ENCODE measurements around the gene C10orf105.

C10orf105 gene

DNA sequence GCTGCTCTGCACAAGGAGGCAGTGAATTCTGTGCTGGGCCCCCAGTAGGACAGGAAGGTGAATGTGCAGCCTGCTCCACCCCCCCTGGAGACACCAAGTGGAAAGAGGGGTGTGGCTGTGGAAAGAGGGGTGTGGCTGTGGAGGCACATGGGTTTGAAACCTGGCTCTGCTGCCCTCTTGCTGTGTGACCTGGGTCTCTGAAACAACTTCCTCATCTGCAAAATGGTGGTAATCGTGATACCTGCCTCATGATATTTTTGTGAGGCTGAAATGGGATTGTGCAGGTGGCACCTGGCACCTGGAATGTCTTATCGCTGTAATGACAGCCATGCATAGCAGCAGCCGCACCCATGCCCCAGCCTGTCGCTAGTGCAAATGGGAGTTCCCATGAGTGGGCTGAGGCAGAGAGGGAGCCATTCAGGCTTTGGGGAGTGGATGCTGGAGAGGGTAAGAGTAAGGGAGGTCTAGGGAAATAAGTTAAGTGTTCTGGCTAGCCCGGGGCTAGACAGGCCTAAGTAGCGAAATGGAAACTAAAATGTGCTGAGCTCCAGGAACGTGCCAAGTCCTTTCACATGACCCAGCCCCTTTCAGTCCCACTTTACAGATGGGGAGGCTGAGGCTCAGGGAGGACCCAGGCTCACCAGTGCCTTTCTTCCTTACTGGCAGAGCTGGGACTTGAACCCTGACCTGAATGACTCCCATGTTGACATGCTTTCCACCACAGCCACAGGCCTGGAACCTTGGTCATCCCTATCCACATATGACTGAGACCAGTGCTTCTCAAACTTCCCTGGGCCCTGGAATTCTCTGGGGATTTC, 35.0 kb downstream of the C10orf105 start:
- no peak for DNase-seq (ENCODE audit: insufficient read length, low spot score)
- FAIRE-seq, result no peak

DNA sequence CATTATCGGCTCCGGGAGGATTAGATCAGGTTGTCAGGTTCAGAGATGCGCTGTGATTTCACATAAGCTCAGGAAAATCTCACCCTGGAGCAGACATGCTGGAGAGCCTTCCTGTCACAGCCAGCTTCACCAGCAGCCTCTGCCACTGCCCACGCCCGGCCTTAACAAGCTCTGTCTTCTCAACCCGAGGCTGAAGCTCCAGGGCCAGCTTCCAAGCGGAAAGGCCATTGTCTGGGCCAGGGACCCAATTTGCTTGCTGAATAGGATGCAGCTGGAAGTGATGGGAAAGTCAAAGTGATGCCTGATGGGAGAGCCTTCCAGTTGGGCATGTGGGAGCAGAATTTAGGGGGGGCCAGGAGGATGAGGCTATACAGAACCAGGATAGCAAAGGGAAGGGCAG, 36.3 kb downstream of the C10orf105 start:
- FAIRE-seq, result no peak
- no peak for DNase-seq (ENCODE audit: insufficient read length, low spot score)

DNA sequence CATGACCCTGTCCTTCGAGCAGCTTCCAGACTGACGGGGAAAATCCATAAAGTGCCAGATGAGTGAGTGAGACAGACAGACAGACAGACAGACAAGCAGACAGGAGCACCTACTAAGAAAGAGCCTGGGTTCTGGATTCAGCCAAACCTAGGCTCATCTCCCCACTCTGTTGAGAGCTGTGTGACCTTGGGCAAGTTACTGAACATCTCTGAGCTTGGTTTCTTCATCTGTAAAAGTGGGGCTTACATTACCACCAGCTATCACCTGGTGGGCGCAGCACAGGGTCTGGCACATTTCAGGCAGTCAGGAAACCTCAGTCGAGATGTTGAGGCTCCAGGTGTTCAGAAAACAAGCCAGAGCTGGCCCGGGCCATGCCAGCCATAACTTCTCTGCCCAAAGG, 37.6 kb downstream of the C10orf105 start:
- no peak for DNase-seq (ENCODE audit: insufficient read length, low spot score)
- no peak for FAIRE-seq

DNA sequence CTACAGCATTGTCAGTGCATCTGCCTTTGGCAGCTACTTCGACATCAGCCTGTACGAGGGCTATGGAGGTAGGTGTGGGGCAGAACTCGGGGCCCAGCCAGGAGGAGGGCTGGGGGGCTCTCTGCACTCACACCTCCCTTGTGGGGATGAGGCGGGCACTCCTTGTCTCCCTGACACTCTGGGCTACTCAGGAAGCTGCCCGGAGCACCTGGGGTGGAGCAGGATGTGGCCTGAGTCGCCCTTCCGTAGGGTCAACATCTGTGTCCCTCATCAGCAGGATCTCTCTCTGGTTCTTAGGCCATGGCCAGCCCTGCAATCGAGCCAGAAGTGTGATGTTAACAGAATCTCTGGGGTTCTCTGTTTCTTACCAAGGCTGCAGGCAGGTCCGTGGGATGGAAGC, 40.2 kb downstream of the C10orf105 start:
- FAIRE-seq (no peak), DNase-seq (ENCODE audit: insufficient read length, low spot score) (no peak)

DNA sequence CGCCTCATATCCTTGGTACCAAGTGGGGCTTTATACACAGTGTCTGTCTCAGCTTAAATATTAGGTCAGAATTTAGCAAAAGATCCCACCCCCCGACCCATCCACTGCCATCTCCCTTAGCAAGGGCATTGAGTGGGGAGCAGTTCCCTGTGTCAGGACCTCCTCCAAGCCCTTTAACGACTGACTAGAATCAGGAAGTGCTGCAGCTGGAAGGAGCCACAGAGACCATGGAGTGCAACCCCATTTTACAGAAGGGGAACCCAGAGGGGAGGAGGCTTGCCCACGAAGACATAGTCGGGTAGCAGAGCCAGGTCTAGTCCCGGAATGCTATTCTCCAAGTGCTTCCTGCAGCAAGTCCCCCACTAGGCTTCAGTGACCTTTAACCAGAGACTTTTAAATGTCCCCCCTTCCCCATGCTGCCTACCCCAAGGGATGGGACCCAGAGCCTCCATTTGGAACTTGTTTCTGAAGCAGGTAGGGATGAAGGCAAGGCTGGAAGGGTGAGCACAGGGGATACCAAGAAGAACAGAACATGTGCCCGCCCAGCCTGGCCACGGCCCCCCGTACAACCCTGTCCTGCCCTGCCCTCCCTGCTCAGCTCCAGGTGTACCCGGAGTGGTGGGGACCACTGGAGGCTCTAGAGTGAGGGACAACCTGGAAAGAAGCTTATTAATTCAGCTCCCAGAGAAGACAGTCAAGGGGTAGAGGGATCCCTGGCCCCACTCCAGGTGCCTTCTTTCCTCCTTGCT, 41.3 kb downstream of the C10orf105 start:
- FAIRE-seq (no peak), DNase-seq (ENCODE audit: insufficient read length, low spot score) (no peak)

DNA sequence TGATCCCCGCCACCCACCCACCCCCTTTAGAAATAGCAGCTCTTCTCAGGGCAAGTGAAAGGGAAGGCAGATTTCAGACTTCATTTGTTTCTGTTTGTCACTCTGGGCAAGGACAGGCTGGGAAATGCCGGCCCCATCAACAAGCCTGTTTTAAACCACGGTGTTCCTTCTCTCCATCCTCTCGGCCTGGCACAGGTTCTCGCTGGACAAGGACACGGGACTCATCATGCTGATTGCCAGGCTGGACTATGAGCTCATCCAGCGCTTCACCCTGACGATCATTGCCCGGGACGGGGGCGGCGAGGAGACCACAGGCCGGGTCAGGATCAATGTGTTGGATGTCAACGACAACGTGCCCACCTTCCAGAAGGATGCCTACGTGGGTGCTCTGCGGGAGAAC, 42.3 kb downstream of the C10orf105 start:
- no peak for DNase-seq (ENCODE audit: insufficient read length, low spot score)
- FAIRE-seq, result no peak

DNA sequence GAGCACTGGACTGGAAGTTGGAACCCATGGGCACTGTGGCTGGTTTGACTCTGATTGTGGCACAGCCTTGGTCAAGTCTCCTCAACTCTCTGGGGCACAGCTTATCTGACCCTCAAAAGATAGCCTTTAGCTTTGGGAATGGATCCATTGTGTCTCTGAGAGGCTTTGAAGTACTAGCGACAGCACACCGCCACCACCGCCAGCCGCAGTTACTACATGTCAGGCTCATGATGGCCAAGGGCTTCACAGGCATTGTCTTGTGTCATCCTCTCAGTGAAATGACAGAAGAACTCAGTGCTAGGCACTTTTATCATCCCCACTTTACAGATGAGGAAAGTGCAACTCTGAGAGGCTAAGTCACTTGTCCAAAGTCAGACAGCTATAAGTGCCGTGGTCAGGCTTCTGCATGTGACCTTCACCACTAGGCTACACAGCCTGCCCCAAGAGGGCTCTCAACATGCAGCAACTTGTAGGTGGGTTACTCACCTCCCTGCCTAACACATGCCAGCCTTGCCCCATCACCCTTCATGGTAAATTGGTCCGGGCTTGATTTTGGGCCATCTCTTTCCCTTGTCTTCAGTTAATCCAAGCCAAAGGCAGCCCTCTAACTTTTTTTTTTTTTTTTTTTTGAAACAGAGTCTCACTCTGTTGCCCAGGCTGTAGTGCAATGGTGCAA, 44.1 kb downstream of the C10orf105 start:
- no peak for DNase-seq (ENCODE audit: insufficient read length, low spot score)
- no peak for FAIRE-seq

DNA sequence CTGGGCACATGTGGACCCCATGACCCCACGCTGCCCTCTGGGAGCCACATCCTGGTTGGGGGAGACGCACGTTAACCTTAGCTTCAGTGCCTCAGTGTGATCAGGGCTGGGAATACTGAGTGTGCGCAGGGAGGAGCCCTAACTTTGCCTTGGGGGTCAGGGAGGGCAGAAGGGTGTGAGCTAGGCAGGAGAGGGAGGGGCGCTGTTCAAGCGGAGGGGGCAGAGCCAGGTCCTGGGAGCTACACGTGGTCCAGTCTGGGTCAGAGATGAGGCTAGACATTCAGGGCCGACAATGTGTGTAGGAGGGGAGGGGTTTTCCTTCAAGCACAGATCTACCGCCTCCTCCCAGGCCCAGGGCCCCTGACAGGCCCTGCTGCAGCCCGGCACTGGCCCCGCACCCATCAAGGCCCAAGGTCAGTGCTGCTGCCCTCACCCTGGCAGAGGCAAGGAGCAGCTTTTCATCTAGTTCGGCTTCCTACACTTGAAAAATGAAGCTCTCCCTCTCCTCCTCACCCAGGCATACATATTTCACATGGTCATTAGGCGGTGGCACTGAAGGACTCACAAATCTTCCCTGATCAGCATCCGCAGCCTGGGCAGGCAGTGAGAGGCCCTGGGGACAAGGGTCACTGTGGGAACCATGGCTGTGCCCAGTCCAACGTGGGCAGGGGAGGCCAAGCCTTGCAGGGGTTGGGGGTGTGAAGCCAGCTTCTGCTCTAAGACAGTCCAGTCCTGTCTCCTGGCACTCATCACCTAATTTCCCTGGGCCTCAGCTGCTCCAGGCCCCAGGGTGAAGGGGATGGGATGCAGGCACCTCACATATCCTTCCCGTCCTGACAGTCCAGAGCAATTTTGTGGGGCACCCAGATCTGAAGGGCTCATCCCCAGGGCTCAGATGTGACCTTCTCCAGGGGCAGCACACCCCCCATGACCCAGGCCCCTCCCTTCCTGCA, 47.3 kb downstream of the C10orf105 start:
- FAIRE-seq, result no peak

DNA sequence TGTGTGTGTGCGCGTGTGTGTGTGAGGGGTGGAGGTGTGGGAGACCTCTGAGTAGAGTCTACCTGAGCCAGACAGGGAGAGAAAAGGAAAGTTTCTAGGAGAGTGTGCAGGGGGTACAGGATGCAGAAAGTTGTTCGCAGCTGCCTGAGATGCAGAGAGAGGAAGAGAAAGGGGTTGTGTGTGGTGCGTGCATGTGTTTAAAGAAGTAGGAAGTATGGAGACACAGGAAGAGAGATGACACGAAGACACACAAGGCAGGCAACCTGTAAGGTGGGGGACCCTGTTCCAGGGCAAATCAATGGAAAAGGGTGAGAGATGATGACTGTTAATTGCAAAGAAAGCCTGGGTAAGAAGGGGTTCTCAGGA, 52.2 kb downstream of the C10orf105 start:
- FAIRE-seq (peak; percentile 31), DNase-seq (ENCODE audit: insufficient read length, low spot score) (no peak)

More for the DNA sequence above, 47.3 kb downstream of the C10orf105 start:
- DNase-seq (ENCODE audit: insufficient read length, low spot score), result no peak

DNA sequence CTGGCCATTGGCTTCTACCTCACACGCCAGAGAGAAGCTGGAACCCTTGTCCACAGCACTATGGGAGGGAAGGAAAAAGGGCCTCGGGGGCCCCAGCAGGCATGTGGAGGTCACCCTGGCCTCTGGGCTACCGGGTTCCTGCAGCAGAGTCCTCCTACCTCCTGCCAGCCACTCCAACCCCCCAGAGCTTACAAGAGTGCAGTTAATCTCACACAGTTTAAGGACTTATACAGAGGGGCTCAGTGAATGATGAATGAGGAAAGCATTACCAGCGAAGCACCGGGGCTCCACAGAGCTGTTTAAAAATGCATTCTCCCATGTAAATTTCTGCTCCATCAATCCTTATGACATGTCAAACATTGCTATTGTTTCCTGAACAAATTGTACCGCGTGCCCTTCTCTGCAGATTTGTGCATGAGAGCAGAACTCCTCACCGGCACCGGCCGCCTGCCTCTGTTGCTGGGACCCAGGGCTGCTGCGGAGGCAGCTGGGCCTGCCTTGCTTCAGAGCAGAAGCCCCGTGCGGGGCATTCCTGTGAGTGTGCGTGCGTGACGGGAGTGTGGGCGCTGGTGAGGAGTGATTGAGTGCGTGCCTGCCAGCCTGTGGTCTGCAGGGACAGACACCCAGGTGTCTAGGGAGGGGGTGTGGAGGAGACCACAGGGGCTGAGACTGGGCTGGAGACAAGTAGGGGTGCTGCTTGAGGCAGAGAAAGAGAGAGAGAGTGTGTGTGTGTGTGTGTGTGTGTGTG, 52.8 kb downstream of the C10orf105 start:
- no peak for FAIRE-seq
- no peak for DNase-seq (ENCODE audit: insufficient read length, low spot score)

DNA sequence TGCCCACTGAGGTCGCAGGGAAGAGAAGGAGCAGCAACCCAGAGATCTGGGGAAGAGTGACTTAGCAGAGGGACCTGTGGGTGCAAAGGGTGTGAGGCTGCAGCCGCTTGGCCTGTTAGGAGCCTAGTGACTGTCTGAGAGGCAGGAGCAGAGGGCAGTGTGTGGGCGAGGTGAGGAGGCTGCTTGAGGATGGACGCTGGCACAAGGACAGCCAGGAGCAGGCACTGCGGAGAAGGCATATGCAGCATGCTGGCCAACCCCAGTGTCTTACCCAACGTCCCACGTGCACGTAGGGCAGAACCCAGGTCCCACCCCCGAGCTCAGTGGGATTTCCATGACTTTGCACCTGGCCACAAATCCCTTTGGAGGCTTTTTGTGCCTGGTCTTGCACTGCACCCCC, 54.1 kb downstream of the C10orf105 start:
- DNase-seq (ENCODE audit: insufficient read length, low spot score) (no peak), FAIRE-seq (no peak)

DNA sequence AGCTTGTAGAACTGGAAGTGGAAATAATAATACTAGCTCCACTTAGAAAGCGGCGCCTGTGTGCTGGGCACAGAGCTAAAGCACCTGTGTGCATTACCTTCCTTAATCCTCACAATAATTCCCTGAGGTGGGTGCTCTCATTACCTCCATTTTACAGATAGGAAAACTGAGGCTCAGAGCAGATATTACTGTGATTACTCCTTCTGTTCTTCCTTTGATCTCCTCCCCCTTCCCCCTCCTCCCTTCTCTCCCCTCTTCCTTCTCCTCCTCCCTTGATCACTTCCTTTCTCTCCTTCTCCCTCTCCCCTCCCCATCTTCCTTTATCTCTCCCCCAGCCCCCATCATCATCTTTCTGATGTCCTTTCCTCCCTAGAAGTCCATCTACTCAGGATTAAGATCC, 55.0 kb downstream of the C10orf105 start:
- no peak for DNase-seq (ENCODE audit: insufficient read length, low spot score)
- no peak for FAIRE-seq

DNA sequence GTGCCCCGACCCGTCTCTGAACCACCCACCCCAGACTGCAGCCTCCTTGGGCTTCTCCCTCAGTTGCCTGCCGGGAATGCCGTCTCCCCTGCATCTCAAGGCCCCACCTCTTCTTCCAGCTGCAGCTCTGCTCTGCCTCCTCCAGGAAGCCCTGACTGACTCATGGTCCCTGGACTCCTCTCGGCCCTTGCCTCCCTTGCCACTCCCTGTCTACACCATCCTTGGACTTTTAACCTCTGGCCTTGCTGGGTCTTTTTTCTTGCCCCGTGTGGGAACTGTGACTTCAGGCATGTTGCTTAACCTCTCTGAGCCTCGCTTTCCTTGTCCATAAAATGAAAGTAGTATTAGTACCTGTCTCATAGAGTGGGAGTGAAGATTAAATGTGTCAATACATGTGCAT, 56.3 kb downstream of the C10orf105 start:
- DNase-seq (ENCODE audit: insufficient read length, low spot score) (no peak), FAIRE-seq (no peak)

DNA sequence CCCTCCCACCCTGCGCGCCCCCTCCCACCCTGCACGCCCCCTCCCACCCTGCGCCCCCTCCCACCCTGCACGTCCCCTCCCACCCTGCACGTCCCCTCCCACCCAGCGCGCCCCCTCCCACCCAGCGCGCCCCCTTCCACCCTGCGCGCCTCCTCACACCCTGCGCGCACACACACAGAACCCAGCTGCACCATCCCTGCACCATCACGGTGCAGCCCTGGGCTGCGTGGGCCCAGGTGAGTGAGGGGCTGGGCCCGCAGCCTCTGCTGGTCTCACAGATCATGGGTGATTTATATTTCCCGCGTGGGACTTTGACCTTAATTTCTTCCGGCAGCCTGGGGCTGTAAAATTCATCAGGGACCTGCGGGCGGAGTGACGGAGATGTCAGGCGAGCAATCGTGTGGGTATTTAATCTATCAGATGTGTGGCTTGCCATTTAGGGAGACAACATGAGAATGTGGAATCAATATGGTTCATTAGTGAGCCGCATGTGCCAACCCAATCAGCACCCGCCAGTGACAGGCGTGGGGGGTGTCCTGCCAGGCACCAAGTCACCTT, 57.7 kb downstream of the C10orf105 start:
- DNase-seq (ENCODE audit: insufficient read length, low spot score) (no peak), FAIRE-seq (no peak)
